ENCODE results near the gene PTAR1.

PTAR1 gene

GRCh38 chr9:69745716-69746437 lies 13.9 kb downstream of the PTAR1 start:
- TF ChIP-seq CTCF (IDR thresholded peaks at IDR 0.05; ENCODE audit: low read depth, low read length), result no peak
- TF ChIP-seq POLR2A (IDR thresholded peaks at IDR 0.05; ENCODE audit: extremely low read depth, insufficient read length), result no peak
- TF ChIP-seq MYC (IDR thresholded peaks at IDR 0.05; ENCODE audit: low read depth, low read length), result no peak
- TF ChIP-seq, protein P1, sequence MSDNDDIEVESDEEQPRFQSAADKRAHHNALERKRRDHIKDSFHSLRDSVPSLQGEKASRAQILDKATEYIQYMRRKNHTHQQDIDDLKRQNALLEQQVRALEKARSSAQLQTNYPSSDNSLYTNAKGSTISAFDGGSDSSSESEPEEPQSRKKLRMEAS (IDR thresholded peaks at IDR 0.05; ENCODE audit: low read depth, low read length), result no peak
- DNase-seq (ENCODE audit: low read depth), result peak; percentile 30
- no peak overlapping the region for H3K4me3 ChIP-seq (ENCODE audit: low read depth, low read length)

- TF ChIP-seq, protein P1 (IDR thresholded peaks at IDR 0.05; ENCODE audit: low read depth, low read length), result no peak
- TF ChIP-seq POLR2A (IDR thresholded peaks at IDR 0.05; ENCODE audit: extremely low read depth, insufficient read length) (no peak), CTCF (IDR thresholded peaks at IDR 0.05; ENCODE audit: low read depth, low read length) (no peak), MYC (IDR thresholded peaks at IDR 0.05; ENCODE audit: low read depth, low read length) (no peak)
- no peak for DNase-seq (ENCODE audit: low read depth)
- H3K4me3 ChIP-seq (ENCODE audit: low read depth, low read length), result no peak overlapping the region
Observed at GRCh38 chr9:69744688-69745380, 15.0 kb downstream of the PTAR1 start.

DNA sequence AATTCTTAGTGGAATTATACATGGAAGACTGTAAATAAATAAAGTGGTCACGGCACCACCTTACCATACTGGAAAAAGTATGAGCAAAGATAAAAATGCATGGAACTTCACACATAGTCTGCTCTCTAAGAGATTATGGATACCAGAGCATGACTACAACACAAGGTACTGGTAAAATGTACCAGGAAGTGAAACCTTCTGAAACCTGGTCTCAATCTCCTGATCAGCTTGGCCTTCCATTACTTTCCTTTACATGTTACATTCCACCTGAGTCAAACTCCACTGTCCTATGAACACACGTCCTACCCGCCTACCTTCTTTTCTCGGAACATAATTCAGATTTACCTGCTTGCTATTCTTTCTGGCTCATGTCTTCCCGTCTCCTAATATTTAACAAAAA lies 15.9 kb downstream of the PTAR1 start:
- TF ChIP-seq CTCF (IDR thresholded peaks at IDR 0.05; ENCODE audit: low read depth, low read length) (no peak), POLR2A (IDR thresholded peaks at IDR 0.05; ENCODE audit: extremely low read depth, insufficient read length) (no peak)
- no peak for DNase-seq (ENCODE audit: low read depth)
- H3K4me3 ChIP-seq (ENCODE audit: low read depth, low read length), result no peak overlapping the region

DNA sequence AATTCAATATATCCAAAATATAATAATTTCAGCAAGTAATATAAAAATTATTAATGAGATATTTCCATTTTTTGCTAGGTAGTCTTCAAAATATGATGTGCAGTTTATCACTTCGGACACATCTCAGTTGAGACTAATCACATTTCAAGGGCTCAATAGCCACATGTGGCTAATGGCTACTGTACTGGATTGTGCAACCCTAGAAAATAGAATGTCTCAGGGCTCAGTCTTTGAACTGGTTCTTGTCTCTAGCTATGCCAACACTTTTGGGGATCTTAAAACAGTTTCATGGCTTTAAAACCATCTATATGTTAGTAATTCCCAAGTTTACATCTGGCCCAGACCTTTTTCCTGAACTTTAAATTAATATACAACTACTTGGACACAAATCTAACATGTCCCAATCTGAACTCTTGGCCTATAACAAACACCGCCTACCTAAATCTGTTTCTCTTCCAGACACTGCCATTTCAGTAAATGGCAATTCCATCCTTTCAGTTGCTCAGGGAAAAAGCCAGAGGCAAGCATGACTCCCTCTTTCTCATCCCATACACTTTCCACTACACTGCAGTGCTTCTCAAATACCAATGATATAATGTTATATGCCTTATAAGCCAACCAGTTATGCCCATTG lies 18.8 kb downstream of the PTAR1 start:
- no peak overlapping the region for H3K4me3 ChIP-seq (ENCODE audit: low read depth, low read length)
- no peak for TF ChIP-seq CTCF (IDR thresholded peaks at IDR 0.05; ENCODE audit: low read depth, low read length)
- TF ChIP-seq, protein P1 (IDR thresholded peaks at IDR 0.05; ENCODE audit: low read depth, low read length), result no peak
- TF ChIP-seq POLR2A (IDR thresholded peaks at IDR 0.05; ENCODE audit: extremely low read depth, insufficient read length), result no peak
- TF ChIP-seq MYC (IDR thresholded peaks at IDR 0.05; ENCODE audit: low read depth, low read length), result no peak
- DNase-seq (ENCODE audit: low read depth), result no peak

GRCh38 chr9:69731348-69731747 lies 28.5 kb downstream of the PTAR1 start:
- no peak overlapping the region for H3K4me3 ChIP-seq (ENCODE audit: low read depth, low read length)
- no peak for DNase-seq (ENCODE audit: low read depth)
- TF ChIP-seq CTCF (IDR thresholded peaks at IDR 0.05; ENCODE audit: low read depth, low read length), result no peak
- TF ChIP-seq, protein P1 (IDR thresholded peaks at IDR 0.05; ENCODE audit: low read depth, low read length), result no peak
- no peak for TF ChIP-seq POLR2A (IDR thresholded peaks at IDR 0.05; ENCODE audit: extremely low read depth, insufficient read length)
- no peak for TF ChIP-seq MYC (IDR thresholded peaks at IDR 0.05; ENCODE audit: low read depth, low read length)
